GM18951 (cell line): Measurements from ENCODE around the gene TUBGCP6.
"Not testable (repeated sequence)": the region's sequence is repeated elsewhere in the genome, so short reads cannot be mapped to it uniquely, and the experiment has no call there.

ENCODE experiments used
- POLR2A ChIP-seq: IDR thresholded peaks from 4 replicates; pipeline ENCODE4 v1.6.1; 2011; ENCODE audit warnings: mild to moderate bottlenecking; ENCODE audit not compliant: insufficient read length, insufficient read depth; ENCODE audit errors: extremely low read depth
- in situ Hi-C: fragments of 300-500 bp; cut with MboI; formaldehyde crosslinking; loops from one replicate; pipeline ENCODE4 v1.12.0; 2022; ENCODE audit warnings: low sequenced_read_pairs, mixed read lengths, inconsistent platforms; ENCODE audit not compliant: unreplicated experiment

The TUBGCP6 gene

DNA sequence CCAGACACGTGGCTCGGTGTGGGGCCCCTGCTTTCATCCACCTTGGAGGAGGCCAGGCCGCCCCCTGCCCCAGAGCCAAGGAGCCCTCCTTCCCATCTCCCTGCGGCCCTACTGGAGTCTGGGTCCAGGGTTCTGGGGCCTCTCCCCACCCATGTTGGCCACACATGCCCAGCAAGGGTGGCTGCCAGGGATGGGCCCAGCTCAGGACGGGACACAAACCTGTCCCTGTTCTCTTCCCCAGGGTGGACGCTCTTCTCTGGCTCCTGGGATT, 69.7 kb downstream of the TUBGCP6 start:
- no peak for TF ChIP-seq POLR2A
- in situ Hi-C loops, result no loop called here

- TF ChIP-seq POLR2A, result no peak
- in situ Hi-C loops, result no loop called here
Observed at GRCh38 chr22:50174382-50175190, 70.2 kb downstream of the TUBGCP6 start.

DNA sequence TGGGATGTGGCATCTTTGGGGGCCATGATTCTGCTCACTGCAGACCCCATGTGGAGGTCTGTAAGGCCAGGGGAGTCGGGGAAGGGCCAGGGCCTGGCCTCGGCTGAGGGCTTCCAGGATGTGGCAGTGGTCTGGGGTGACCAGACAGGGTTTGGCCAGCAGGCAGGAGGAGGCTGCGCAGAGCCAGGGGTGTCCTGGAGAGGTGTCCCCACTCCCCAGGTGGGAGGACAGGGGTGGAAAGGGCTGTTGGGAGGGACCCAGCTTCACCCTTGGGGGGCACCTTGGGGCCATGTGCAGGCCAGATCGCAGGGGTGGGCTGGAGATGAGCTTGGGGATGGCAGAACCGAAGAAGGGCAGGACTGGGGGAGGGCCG, 70.9 kb downstream of the TUBGCP6 start:
- in situ Hi-C loops, result no loop called here
- no peak for TF ChIP-seq POLR2A

DNA sequence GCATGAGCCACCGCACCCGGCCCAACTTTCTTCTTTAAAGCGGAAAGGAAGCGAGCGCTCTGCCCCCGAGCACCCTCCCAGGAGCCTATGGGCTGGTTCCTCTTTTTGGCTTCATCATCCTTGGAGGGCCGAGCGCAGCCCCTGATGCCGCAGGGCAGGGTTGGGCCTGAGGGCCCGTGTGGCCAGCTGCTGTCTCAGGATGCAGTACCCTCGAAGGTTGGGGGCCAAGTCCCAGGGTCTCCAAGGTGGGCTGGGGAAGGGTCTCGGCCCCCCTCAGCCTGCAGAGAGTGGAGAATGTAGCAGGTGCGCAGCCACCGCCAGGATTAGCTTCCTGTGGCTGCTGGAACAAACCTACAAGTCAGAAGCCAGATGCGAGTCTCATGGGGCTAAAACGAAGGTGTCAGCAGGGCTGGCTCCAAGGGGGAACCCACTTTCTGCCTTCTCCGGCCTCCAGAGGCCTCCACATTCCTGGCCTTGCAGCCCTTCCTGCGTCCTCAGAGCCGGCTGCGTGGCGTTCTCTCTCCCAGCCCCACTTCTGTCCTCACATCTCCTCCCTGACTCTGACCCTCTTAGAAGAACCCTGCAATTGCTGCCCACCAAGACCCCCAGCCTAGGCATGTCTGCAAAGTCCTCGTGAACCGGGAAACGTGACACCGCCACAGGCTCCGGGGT, 71.4 kb downstream of the TUBGCP6 start:
- TF ChIP-seq POLR2A, result no peak
- in situ Hi-C loops, result no loop called here

DNA sequence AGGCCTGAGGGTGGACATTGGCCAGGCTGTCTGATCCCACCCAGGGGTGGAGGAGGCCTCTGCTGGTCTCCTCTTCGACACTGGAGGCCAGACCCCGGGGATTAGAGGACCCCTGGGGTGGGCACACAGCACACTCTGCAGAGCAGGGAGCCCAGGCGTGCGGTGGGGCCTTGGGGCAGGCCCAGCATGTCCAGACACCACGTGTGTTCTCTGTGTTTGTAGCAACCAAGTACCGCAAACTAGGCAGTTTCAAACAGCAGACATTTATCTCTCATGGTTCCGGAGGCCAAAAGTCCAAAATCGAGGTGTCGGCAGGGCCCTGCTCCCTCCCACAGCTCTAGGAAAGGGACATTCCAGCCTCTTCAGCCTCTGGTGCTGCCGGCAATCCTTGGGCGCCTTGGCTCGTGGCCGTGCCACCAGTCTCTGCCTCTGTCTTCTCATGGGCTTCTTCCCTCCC, 72.8 kb downstream of the TUBGCP6 start:
- in situ Hi-C loops, result no loop called here
- TF ChIP-seq POLR2A, result no peak

DNA sequence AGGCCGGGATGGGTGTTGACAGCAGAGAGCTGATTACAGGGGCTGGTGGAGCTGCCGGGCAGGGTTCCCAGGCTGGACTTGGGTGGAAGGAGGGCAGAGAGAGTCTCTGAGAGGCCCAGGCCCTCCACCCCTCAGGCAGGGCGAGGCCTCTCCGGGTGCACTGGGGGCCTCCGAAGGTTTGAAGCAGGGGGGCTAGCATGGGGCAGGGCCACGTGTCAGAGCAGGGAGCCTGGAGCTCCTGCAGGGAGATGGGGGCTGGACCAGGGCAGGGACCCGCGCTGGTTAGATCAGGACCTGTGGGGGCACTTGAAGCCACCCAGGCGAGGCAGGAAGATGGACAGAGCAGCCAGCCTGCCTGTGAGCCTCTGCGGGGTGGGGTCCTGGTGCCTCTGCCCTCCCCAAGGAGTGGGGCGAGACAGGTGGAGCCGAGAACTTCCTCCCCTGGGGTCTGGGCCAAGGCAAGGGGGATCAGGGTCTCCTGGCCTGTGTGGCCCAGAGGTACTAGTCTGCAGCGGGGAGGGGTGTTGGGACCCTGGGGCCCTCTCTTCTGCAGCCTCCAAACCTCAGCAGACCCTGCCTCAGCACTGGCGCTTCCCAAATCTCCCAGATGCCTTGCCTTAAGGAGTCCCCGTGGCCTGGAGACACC, 73.4 kb downstream of the TUBGCP6 start:
- no peak for TF ChIP-seq POLR2A
- in situ Hi-C loops, result no loop called here

GRCh38 chr22:50170453-50171318, 74.1 kb downstream of the TUBGCP6 start, which contains the start of gene PANX2:
PANX2 (plus strand) TSS chr22:50170731; CDS start chr22:50170731, 0 bp downstream.
- no peak for TF ChIP-seq POLR2A
- in situ Hi-C loops, result no loop called here

DNA sequence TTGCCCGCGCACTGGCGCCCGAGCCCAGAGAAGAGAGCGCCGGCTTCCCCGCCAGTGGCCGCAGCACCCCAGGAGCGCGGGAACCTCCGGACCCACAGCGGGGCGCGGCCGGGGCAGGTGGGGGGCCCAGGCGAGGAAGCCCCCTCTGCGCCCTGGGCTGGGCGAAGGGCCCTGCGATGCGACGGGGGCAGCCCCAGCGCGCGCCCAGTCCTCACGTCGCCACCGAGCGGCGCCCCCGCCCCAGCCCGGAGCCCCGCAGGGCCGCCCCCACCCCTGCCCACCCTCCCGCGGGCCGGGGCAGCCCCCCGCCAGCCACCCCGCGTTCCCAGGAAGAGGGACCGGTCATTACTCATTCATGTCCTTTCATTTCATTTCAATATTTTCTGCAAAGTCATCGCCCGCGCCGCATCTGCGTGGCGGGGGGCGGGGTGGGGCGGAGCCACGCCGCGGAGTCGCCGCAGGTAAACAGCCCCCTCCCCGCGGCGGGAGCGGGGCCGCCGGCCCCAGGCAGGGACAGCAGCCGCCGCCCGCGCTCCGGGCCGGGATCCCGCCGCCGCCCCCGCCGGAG, 75.0 kb downstream of the TUBGCP6 start:
- in situ Hi-C loops, result no loop called here
- no peak for TF ChIP-seq POLR2A

DNA sequence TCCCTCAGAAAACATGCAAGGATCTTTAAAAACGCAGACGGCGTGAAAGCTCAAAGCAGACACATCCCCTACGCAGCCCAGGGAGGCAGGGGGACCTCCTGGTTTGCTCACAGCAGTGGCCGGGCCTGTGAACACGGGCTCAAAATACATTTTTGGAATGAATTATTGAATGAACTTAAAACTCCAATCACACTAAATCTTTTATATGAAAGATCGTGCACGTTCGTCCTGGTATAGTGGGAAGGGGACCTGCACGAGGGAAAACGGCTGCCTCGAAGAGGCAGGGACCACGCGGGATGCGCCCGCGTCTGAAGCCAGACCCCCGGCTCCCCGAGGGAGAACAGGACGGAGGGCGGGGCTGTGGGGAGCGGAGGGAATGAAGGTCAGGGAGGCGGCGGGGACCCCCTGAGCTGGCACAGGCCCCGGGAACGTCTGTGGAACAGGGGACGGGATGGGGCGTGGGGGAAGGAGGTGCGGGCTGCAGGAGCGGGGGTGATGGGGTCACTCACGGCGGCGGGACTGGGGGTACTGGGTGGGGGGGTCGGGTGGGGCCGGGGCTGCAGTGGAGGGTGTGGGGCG, 75.6 kb downstream of the TUBGCP6 start:
- in situ Hi-C loops, result no loop called here
- no peak for TF ChIP-seq POLR2A

DNA sequence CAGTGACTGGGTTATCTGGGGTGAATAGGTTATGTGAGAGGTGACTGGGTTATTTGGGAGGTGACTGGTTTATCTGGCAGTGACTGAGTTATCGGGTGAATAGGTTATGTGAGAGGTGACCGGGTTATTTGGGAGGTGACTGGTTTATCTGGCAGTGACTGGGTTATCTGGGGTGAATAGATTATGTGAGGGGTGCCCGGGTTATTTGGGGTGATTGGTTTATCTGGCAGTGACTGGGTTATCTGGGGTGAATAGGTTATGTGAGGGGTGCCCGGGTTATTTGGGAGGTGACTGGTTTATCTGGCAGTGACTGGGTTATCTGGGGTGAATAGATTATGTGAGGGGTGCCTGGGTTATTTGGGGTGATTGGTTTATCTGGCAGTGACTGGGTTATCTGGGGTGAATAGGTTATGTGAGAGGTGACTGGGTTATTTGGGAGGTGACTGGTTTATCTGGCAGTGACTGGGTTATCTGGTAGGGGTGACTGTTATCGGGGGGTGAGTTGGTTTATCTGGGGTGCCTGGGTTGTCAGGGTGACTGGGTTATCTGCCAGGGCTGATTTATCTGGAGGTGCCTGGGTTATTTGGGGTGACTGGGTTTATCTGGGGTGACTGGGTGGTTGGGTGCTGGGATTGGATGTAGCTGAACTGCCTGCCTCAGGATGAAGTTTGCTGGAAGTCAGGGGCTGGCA, 76.2 kb downstream of the TUBGCP6 start:
- in situ Hi-C loops, result not testable (repeated sequence)

DNA sequence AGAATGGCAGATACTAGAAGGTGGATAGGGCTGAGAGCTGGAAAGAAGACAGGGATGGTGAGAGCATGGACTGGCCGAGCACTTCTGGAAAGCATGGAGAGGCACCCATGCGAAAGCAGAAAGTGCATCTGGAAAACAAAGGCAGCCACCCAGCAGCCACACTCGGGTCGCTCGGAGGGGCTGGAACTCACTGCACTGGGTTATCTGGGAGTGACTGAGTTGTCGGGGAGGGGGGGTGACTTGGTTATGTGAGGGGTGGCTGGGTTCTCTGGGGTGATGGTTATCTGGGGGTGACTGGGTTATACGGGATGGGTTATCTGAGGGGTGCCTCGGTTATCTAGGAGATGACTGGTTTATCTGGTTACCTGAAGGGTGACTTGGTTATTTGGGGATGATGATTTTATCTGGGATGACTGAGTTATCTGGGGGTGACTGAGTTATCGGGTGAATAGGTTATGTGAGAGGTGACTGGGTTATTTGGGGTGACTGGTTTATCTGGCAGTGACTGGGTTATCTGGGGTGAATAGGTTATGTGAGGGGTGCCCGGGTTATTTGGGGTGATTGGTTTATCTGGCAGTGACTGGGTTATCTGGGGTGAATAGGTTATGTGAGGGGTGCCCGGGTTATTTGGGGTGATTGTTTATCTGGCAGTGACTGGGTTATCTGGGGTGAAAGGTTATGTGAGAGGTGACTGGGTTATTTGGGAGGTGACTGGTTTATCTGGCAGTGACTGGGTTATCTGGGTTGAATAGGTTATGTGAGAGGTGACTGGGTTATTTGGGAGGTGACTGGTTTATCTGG, 76.9 kb downstream of the TUBGCP6 start:
- in situ Hi-C loops, result no loop called here
- TF ChIP-seq POLR2A, result no peak
